Muscle of leg (tissue), 11 donors: Measurements from ENCODE around the gene NPC2. TPM values are rescaled to one million over a fixed set of nuclear protein-coding genes. Genes with fewer than 3 reads are reported as not detected.

ENCODE experiments used
- DNase-seq: peaks from one replicate; pipeline ENCODE4 v3.0.0; 2013
- H3K27ac ChIP-seq: one replicate; pipeline ENCODE4 v1.5.1; 2013; ENCODE audit warnings: mild to moderate bottlenecking, low read length, control low read depth
- H3K27me3 ChIP-seq: one replicate; pipeline ENCODE4 v1.6.1; 2013; ENCODE audit warnings: low read length; ENCODE audit not compliant: control insufficient read depth, insufficient read depth
- H3K36me3 ChIP-seq: one replicate; pipeline ENCODE4 v1.6.1; 2013; ENCODE audit warnings: low read length; ENCODE audit not compliant: control insufficient read depth, insufficient read depth
- H3K4me1 ChIP-seq: one replicate; pipeline ENCODE4 v1.6.1; 2013; ENCODE audit warnings: low read length; ENCODE audit not compliant: control insufficient read depth, insufficient read depth
- H3K4me3 ChIP-seq: one replicate; pipeline ENCODE4 v1.5.1; 2013; ENCODE audit warnings: low read length, control low read depth
- H3K9me3 ChIP-seq: replicated peaks from 2 replicates; pipeline ENCODE4 v1.6.1; 2013; ENCODE audit warnings: low read depth, low read length; ENCODE audit not compliant: control insufficient read depth
- WGBS: methylation state at CpG from one replicate; pipeline ENCODE4 v1.1.5; 2013; ENCODE audit warnings: missing lambda C conversion rate; ENCODE audit not compliant: insufficient coverage; 5-methylcytosine and 5-hydroxymethylcytosine counted together
- polyA plus RNA-seq, 8 donors: library from polyadenylated mRNA; unstranded; fragments of 120-200 nt; gene quantifications; one replicate each; pipeline versions ENCODE4 v1.2.1 to v1.2.3, GENCODE V29; 2013; ENCODE audit warnings: inconsistent platforms in 1 of 8, low replicate concordance in 1 of 8; ENCODE audit not compliant: insufficient read length in 8 of 8, insufficient read depth in 1 of 8
- total RNA-seq: library from RNA; stranded (reverse); fragments of 120-200 nt; gene quantifications from one replicate; pipeline ENCODE4 v1.2.4, GENCODE V29; 2013

The NPC2 gene
- total and polyA plus RNA-seq, 9 donors: 81.0 to 147 (median 97.2) TPM

- no peaks in the 10 kb centered on the region for H3K9me3 ChIP-seq
- DNase-seq: no peak
- H3K27ac ChIP-seq: no peak overlapping the region
- peaks cover 3% of the 10 kb centered on the region for H3K4me1 ChIP-seq
- peaks cover 3% of the 10 kb centered on the region for H3K27me3 ChIP-seq
- 89% methylated on average over 5 of the region's 10 CpGs for WGBS
- H3K36me3 ChIP-seq: no peaks in the 10 kb centered on the region
- no peak overlapping the region for H3K4me3 ChIP-seq
These were observed 39.1 kb upstream of the NPC2 start for GRCh38 chr14:74532246-74532645.

GRCh38 chr14:74531467-74531866, 38.4 kb upstream of the NPC2 start:
- Histone ChIP-seq H3K9me3 (no peaks in the 10 kb centered on the region), H3K4me3 (no peak overlapping the region), H3K27me3 (peaks cover 3% of the 10 kb centered on the region), H3K36me3 (no peaks in the 10 kb centered on the region), H3K4me1 (peaks cover 5% of the 10 kb centered on the region), H3K27ac (no peak overlapping the region)
- DNase-seq: peak; percentile 47
- WGBS: 41% methylated on average over 5 of the region's 5 CpGs

GRCh38 chr14:74531006-74531405, 37.9 kb upstream of the NPC2 start:
- Histone ChIP-seq H3K9me3 (no peaks in the 10 kb centered on the region), H3K27me3 (peaks cover 3% of the 10 kb centered on the region), H3K36me3 (no peaks in the 10 kb centered on the region), H3K4me3 (no peak overlapping the region), H3K4me1 (peaks cover 10% of the 10 kb centered on the region), H3K27ac (no peak overlapping the region)
- no CpG with 5 or more reads among the region's 3 CpGs for WGBS
- no peak for DNase-seq

- DNase-seq: no peak
- WGBS: 73% methylated on average over 10 of the region's 10 CpGs
- peaks cover 29% of the 10 kb centered on the region for H3K4me1 ChIP-seq
- no peaks in the 10 kb centered on the region for H3K9me3 ChIP-seq
- no peak overlapping the region for H3K27ac ChIP-seq
- H3K4me3 ChIP-seq: no peak overlapping the region
- H3K36me3 ChIP-seq: no peaks in the 10 kb centered on the region
- H3K27me3 ChIP-seq: peaks cover 3% of the 10 kb centered on the region
These were observed 35.8 kb upstream of the NPC2 start for GRCh38 chr14:74528886-74529285.

- 70% methylated on average over 9 of the region's 14 CpGs for WGBS
- no peak for DNase-seq
- Histone ChIP-seq H3K27ac (no peak overlapping the region), H3K9me3 (no peaks in the 10 kb centered on the region), H3K4me1 (peaks cover 29% of the 10 kb centered on the region), H3K4me3 (no peak overlapping the region), H3K36me3 (no peaks in the 10 kb centered on the region), H3K27me3 (peaks cover 3% of the 10 kb centered on the region)
These were observed 35.3 kb upstream of the NPC2 start for GRCh38 chr14:74528406-74528805.

GRCh38 chr14:74527736-74528280, 34.7 kb upstream of the NPC2 start:
- Histone ChIP-seq H3K27me3 (peaks cover 3% of the 10 kb centered on the region), H3K36me3 (no peaks in the 10 kb centered on the region), H3K4me1 (peaks cover 29% of the 10 kb centered on the region), H3K9me3 (no peaks in the 10 kb centered on the region), H3K27ac (no peak overlapping the region), H3K4me3 (no peak overlapping the region)
- whole genome bisulfite sequencing: 66% methylated on average over 4 of the region's 10 CpGs
- DNase-seq: no peak

GRCh38 chr14:74526854-74527585, 33.9 kb upstream of the NPC2 start:
- Histone ChIP-seq H3K4me1 (peaks cover 29% of the 10 kb centered on the region), H3K27me3 (peaks cover 3% of the 10 kb centered on the region), H3K4me3 (no peak overlapping the region), H3K27ac (no peak overlapping the region), H3K36me3 (no peaks in the 10 kb centered on the region), H3K9me3 (no peaks in the 10 kb centered on the region)
- WGBS: 68% methylated on average over 6 of the region's 10 CpGs
- no peak for DNase-seq

- Histone ChIP-seq H3K36me3 (no peaks in the 10 kb centered on the region), H3K9me3 (no peaks in the 10 kb centered on the region), H3K4me1 (peaks cover 29% of the 10 kb centered on the region), H3K27ac (no peak overlapping the region), H3K4me3 (no peak overlapping the region), H3K27me3 (peaks cover 3% of the 10 kb centered on the region)
- 8% methylated on average over 3 of the region's 4 CpGs for WGBS
- DNase-seq: peak; percentile 72
These were observed 32.3 kb upstream of the NPC2 start for GRCh38 chr14:74525361-74525851.

- Histone ChIP-seq H3K4me1 (peaks cover 33% of the 10 kb centered on the region), H3K4me3 (no peak overlapping the region), H3K36me3 (no peaks in the 10 kb centered on the region), H3K9me3 (no peaks in the 10 kb centered on the region), H3K27me3 (peaks cover 3% of the 10 kb centered on the region), H3K27ac (no peak overlapping the region)
- no peak for DNase-seq
These were observed 31.7 kb upstream of the NPC2 start for GRCh38 chr14:74524812-74525135.

- Histone ChIP-seq H3K9me3 (no peaks in the 10 kb centered on the region), H3K27me3 (peaks cover 3% of the 10 kb centered on the region), H3K4me1 (peaks cover 35% of the 10 kb centered on the region), H3K27ac (no peak overlapping the region), H3K36me3 (no peaks in the 10 kb centered on the region), H3K4me3 (no peak overlapping the region)
- WGBS: 68% methylated on average over 6 of the region's 14 CpGs
- no peak for DNase-seq
These were observed 31.1 kb upstream of the NPC2 start for GRCh38 chr14:74524076-74524811.
